Erythroblast (primary cell): ENCODE results near the gene ADAM23.

Experiments used
- GATA1 ChIP-seq: IDR thresholded peaks from 2 replicates; pipeline ENCODE4 v1.6.1; 2011; ENCODE audit warnings: low read depth, mild to moderate bottlenecking, control low read depth, low read length, moderate library complexity
- POLR2A ChIP-seq: IDR thresholded peaks from 2 replicates; pipeline ENCODE4 v1.6.1; 2011; ENCODE audit warnings: mild to moderate bottlenecking, low read length

DNA sequence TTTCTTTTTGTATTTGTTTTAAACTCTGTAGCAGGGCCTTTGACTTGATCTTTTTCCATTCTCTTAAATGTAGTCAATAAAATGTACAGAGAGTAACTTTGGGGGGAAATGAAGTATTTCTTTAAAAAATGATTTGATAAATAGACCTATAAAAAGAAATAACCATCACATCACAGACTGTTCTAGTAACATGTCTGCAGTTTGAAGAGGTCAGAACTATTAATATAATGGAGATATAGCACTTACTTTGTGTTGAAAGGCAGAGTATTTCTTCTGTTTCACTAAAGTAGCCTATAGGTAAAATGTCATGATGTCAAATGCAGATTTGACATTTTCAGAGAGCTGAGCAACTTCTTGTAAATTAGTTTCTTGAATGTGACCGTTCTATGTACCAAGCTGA, 143.3 kb downstream of the ADAM23 start:
- TF ChIP-seq POLR2A: no peak
- no peak for TF ChIP-seq GATA1
